Omental fat pad (tissue), 4 donors: Measurements from ENCODE around the gene COA8. TPM values are rescaled to one million over a fixed set of nuclear protein-coding genes. Genes with fewer than 3 reads are reported as not detected.

ENCODE experiments used
- ATAC-seq: fragments of 150-250 bp; one replicate; pipeline ENCODE4 v1.9.1; 2016; ENCODE audit warnings: mild to moderate bottlenecking, moderate library complexity; ENCODE audit not compliant: low FRiP score
- DNase-seq: peaks from one replicate; pipeline ENCODE4 v3.0.0-alpha.2; 2019; ENCODE audit warnings: low spot score
- CTCF ChIP-seq, 3 donors: fragments of 450-650 bp; IDR thresholded peaks; one replicate each; pipeline ENCODE4 v1.5.1; 2016 to 2017; ENCODE audit warnings: antibody characterized with exemption in 3 of 3, mild to moderate bottlenecking in 3 of 3, moderate library complexity in 2 of 3
- total RNA-seq, 4 donors: library from RNA; depleted of rRNA; stranded (reverse); fragments of >200 nt; gene quantifications; one replicate each; pipeline ENCODE4 v1.1.0, GENCODE V29; 2016

Gene COA8
- total RNA-seq, 4 donors from 2014 or later, result 15.3 to 61.5 (median 27.5) TPM

GRCh38 chr14:103576371-103577024 is 13.7 kb downstream of the COA8 start:
- DNase-seq (peak; percentile 58), ATAC-seq (peak; percentile 96)
- no peak for TF ChIP-seq CTCF (IDR thresholded peaks at IDR 0.05)

- ATAC-seq (no peak), DNase-seq (no peak)
- no peak for TF ChIP-seq CTCF (IDR thresholded peaks at IDR 0.05)
Observed at GRCh38 chr14:103578401-103579075, 15.8 kb downstream of the COA8 start.

GRCh38 chr14:103581206-103581605 is 18.4 kb downstream of the COA8 start:
- no peak for ATAC-seq
- no peak for TF ChIP-seq CTCF (IDR thresholded peaks at IDR 0.05)
- DNase-seq, result no peak

- ATAC-seq (no peak), DNase-seq (no peak)
- TF ChIP-seq CTCF (IDR thresholded peaks at IDR 0.05), result no peak
Observed at GRCh38 chr14:103581954-103582703, 19.4 kb downstream of the COA8 start.

GRCh38 chr14:103584326-103584915 is 21.7 kb downstream of the COA8 start:
- ATAC-seq (no peak), DNase-seq (no peak)
- TF ChIP-seq CTCF (IDR thresholded peaks at IDR 0.05), result no peak

GRCh38 chr14:103593577-103593976 is 30.8 kb downstream of the COA8 start:
- ATAC-seq (no peak), DNase-seq (no peak)
- TF ChIP-seq CTCF (IDR thresholded peaks at IDR 0.05), result no peak
